ENCODE measurements around the gene PVALEF.
"Not testable (repeated sequence)": the region's sequence is repeated elsewhere in the genome, so short reads cannot be mapped to it uniquely, and the experiment has no call there.

Gene PVALEF

DNA sequence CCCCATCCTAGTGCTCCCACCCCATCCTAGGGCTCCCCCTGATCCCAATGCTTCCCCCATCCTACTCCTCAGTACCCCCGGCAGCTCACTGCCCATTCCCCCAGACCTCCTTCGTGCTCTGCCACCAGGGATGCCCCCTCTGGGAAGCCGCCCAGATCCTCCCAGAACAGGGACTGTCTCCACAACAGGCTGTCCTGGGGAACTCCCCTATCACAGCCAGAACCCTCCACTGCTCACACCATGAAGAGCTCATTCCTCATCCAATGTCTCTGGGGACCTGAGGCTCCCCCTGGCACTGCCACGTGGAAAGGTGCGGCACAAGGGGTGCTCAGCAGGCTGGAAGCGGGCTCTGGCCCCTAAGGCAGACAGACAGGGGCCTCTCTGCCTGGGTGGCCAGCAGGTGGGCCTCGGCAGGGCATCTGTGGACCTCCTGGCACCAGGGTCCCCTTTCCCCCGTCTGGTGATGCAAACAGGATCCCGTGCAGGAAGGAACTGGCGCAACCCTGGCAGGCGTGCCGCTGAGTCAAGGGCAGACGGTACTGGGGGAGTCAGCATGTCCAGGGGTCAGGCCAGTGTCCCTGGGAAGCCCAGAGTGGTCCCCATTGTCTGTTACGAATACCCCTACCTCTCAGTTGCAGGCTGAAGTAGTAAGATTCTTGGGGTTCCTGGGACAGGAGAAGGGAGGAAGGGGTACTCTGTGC, 14.8 kb upstream of the PVALEF start:
- no peak overlapping the region for H3K9ac ChIP-seq (ENCODE audit: low read length)
- H3K36me3 ChIP-seq (ENCODE audit: control insufficient read depth, low read depth, low read length), result no peaks in the 10 kb centered on the region
- no peak overlapping the region for H3K4me3 ChIP-seq (ENCODE audit: low read length)
- no peaks in the 10 kb centered on the region for H3K4me1 ChIP-seq (ENCODE audit: control insufficient read depth, low read depth, low read length)
- no peaks in the 10 kb centered on the region for H3K27me3 ChIP-seq (ENCODE audit: control insufficient read depth, insufficient read depth, low read length)
- H3K27ac ChIP-seq (ENCODE audit: low read length), result no peak overlapping the region
- H3K9me3 ChIP-seq (ENCODE audit: control insufficient read depth, low read depth, low read length), result no peaks in the 10 kb centered on the region

DNA sequence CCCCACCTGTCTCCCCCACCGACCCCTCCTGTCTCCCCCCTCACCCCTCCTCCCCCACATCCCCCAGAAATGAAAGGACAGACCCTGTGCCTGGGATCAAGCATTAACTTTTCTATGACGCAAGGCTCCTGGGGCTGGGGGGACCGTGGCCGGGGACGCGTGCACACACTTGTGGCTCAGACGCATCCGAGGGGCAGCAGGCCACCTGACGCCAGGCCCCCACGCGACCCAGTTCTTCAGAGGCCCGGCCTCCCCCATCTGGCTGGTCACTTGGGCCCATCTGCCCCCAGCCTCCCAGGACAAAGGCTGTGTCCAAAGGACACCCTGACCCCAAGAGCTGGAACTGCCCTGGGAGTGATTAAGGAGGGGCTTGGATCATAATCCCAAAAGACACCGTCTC, 14.0 kb upstream of the PVALEF start:
- H3K9ac ChIP-seq (ENCODE audit: low read length), result no peak overlapping the region

DNA sequence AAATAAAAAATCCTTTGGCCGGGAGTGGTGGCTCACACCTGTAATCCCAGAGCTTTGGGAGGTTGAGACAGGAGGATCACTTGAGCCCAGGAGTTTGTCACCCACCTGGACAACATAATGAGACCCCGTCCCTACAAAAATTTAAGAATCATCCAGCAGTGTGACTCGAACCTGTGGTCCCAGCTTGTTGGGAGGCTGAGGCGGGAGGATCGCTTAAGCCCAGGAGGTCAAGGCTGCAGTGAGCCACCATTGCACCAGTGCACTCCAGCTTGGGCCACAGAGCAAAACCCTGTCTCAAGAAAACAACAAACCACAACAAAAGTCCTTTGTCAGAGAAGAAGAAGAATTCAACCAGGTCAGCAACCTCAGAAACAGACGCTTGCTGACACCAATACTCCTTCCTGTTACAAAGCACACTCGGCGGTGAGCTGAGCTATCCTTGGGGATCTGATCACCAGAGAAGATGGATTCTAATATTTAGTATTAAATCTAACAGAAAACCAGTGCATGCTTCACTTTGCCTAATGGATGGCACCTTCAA, 12.9 kb upstream of the PVALEF start:
- Histone ChIP-seq H3K9ac (ENCODE audit: low read length) (no peak overlapping the region), H3K4me3 (ENCODE audit: low read length) (no peak overlapping the region), H3K4me1 (ENCODE audit: control insufficient read depth, low read depth, low read length) (no peaks in the 10 kb centered on the region), H3K36me3 (ENCODE audit: control insufficient read depth, low read depth, low read length) (no peaks in the 10 kb centered on the region), H3K27me3 (ENCODE audit: control insufficient read depth, insufficient read depth, low read length) (no peaks in the 10 kb centered on the region), H3K27ac (ENCODE audit: low read length) (no peak overlapping the region), H3K9me3 (ENCODE audit: control insufficient read depth, low read depth, low read length) (no peaks in the 10 kb centered on the region)

More for the DNA sequence above, 14.0 kb upstream of the PVALEF start:
- Histone ChIP-seq H3K4me1 (ENCODE audit: control insufficient read depth, low read depth, low read length) (no peaks in the 10 kb centered on the region), H3K36me3 (ENCODE audit: control insufficient read depth, low read depth, low read length) (no peaks in the 10 kb centered on the region), H3K27me3 (ENCODE audit: control insufficient read depth, insufficient read depth, low read length) (no peaks in the 10 kb centered on the region), H3K9me3 (ENCODE audit: control insufficient read depth, low read depth, low read length) (no peaks in the 10 kb centered on the region), H3K4me3 (ENCODE audit: low read length) (no peak overlapping the region), H3K27ac (ENCODE audit: low read length) (no peak overlapping the region)

- H3K27ac ChIP-seq (ENCODE audit: low read length), result no peak overlapping the region
- no peak overlapping the region for H3K4me3 ChIP-seq (ENCODE audit: low read length)
- no peaks in the 10 kb centered on the region for H3K27me3 ChIP-seq (ENCODE audit: control insufficient read depth, insufficient read depth, low read length)
- no peaks in the 10 kb centered on the region for H3K4me1 ChIP-seq (ENCODE audit: control insufficient read depth, low read depth, low read length)
- no peaks in the 10 kb centered on the region for H3K36me3 ChIP-seq (ENCODE audit: control insufficient read depth, low read depth, low read length)
- no peaks in the 10 kb centered on the region for H3K9me3 ChIP-seq (ENCODE audit: control insufficient read depth, low read depth, low read length)
- no peak overlapping the region for H3K9ac ChIP-seq (ENCODE audit: low read length)
Observed at GRCh38 chr17:81153340-81153803, 11.9 kb upstream of the PVALEF start.

DNA sequence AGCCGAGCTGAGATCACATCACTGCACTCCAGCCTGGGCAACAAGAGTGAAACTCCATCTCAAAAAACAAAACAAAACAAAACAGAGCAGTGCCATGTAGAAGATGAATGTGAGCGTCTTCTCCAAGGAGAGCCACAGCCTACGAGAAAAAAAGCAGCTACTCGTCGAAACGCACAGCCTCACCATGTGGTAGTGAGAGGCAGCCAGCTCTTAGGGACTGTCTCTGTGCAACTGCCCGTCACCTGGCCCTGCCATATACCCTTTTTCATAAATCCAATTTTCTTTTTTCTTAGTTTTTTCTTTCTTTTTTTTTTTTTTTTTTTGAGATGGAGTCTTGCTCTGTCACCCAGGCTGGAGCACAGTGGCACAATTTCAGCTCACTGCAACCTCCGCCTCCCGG, 11.3 kb upstream of the PVALEF start:
- not testable (repeated sequence) for H3K9me3 ChIP-seq (ENCODE audit: control insufficient read depth, low read depth, low read length); H3K27me3 ChIP-seq (ENCODE audit: control insufficient read depth, insufficient read depth, low read length); H3K4me3 ChIP-seq (ENCODE audit: low read length); H3K27ac ChIP-seq (ENCODE audit: low read length); H3K4me1 ChIP-seq (ENCODE audit: control insufficient read depth, low read depth, low read length); H3K9ac ChIP-seq (ENCODE audit: low read length); H3K36me3 ChIP-seq (ENCODE audit: control insufficient read depth, low read depth, low read length)

DNA sequence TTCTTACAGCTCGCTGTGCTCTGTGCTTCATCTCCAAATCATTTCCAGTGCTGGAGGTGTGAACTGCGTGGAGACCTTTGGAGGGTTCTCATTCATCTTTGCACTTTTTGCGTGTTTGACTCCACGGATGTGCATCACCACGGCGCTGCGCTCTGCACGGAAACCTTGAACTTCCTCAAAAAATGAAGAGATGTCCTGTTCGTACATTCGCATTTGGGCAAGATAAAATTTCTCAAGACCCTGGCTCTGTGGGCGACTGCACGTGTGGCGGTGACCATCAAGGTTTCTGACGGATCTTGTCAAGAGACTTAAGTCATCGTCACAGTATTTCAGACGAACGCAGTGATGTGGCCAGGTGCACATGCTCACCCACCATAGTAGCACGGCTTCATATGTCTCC, 10.3 kb upstream of the PVALEF start:
- H3K36me3 ChIP-seq (ENCODE audit: control insufficient read depth, low read depth, low read length), result no peaks in the 10 kb centered on the region
- no peaks in the 10 kb centered on the region for H3K27me3 ChIP-seq (ENCODE audit: control insufficient read depth, insufficient read depth, low read length)
- no peaks in the 10 kb centered on the region for H3K9me3 ChIP-seq (ENCODE audit: control insufficient read depth, low read depth, low read length)
- no peak overlapping the region for H3K4me3 ChIP-seq (ENCODE audit: low read length)
- no peaks in the 10 kb centered on the region for H3K4me1 ChIP-seq (ENCODE audit: control insufficient read depth, low read depth, low read length)
- H3K9ac ChIP-seq (ENCODE audit: low read length), result no peak overlapping the region
- no peak overlapping the region for H3K27ac ChIP-seq (ENCODE audit: low read length)

DNA sequence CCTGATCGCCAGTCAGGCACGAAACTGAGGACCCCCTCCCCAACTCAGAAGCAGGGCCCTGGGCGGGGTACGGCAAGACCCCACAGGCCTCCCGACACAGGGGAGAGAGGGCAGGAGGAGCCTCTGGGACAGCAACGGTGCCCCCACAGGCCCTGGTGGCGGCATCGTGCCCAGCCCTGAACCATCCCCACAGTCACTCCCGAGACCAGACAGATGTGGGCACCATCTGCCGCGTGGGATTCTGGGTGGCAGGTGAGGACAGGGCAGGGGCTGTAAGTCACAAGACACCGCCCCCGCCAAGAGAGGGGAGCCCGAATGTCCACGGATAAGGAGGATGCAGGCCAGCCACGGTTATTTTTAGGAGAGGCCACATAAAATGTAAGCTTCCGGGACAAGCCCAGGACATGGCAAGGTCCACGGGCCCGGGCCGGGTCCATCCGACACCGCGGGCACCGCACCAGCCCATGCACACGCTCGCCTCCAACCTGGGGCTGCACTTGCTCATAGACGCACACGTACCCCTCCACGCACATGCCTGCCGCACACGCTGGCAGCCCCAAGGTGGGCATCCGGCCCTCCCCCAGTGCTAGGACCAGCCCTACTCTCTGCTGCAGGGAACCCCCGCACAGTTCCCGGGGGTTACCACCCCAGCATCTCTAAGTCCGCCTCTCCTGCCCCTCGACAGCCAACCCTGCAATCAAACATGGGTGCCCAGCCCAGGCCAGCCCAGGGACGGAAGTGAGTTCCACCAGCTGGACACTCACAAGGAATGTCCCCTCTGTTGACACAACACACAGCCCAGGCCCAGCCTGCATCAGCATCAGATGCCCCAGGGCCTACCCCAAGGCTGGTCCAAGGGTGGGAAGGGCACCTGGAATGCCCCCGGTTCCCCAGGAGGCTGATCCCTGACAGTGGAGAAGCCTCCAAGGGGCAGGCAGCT, 8.2 kb upstream of the PVALEF start:
- no peaks in the 10 kb centered on the region for H3K36me3 ChIP-seq (ENCODE audit: control insufficient read depth, low read depth, low read length)
- H3K27ac ChIP-seq (ENCODE audit: low read length), result no peak overlapping the region
- H3K4me3 ChIP-seq (ENCODE audit: low read length), result no peak overlapping the region
- no peaks in the 10 kb centered on the region for H3K9me3 ChIP-seq (ENCODE audit: control insufficient read depth, low read depth, low read length)
- no peaks in the 10 kb centered on the region for H3K4me1 ChIP-seq (ENCODE audit: control insufficient read depth, low read depth, low read length)
- H3K27me3 ChIP-seq (ENCODE audit: control insufficient read depth, insufficient read depth, low read length), result no peaks in the 10 kb centered on the region
- H3K9ac ChIP-seq (ENCODE audit: low read length), result no peak overlapping the region

GRCh38 chr17:81157848-81158687, 7.2 kb upstream of the PVALEF start:
- Histone ChIP-seq H3K9ac (ENCODE audit: low read length) (no peak overlapping the region), H3K27me3 (ENCODE audit: control insufficient read depth, insufficient read depth, low read length) (no peaks in the 10 kb centered on the region), H3K27ac (ENCODE audit: low read length) (no peak overlapping the region), H3K9me3 (ENCODE audit: control insufficient read depth, low read depth, low read length) (no peaks in the 10 kb centered on the region), H3K4me3 (ENCODE audit: low read length) (no peak overlapping the region), H3K36me3 (ENCODE audit: control insufficient read depth, low read depth, low read length) (no peaks in the 10 kb centered on the region), H3K4me1 (ENCODE audit: control insufficient read depth, low read depth, low read length) (no peaks in the 10 kb centered on the region)

- H3K27me3 ChIP-seq (ENCODE audit: control insufficient read depth, insufficient read depth, low read length), result no peaks in the 10 kb centered on the region
- H3K27ac ChIP-seq (ENCODE audit: low read length), result no peak overlapping the region
- H3K4me1 ChIP-seq (ENCODE audit: control insufficient read depth, low read depth, low read length), result no peaks in the 10 kb centered on the region
- no peak overlapping the region for H3K9ac ChIP-seq (ENCODE audit: low read length)
- no peaks in the 10 kb centered on the region for H3K9me3 ChIP-seq (ENCODE audit: control insufficient read depth, low read depth, low read length)
- H3K4me3 ChIP-seq (ENCODE audit: low read length), result no peak overlapping the region
- H3K36me3 ChIP-seq (ENCODE audit: control insufficient read depth, low read depth, low read length), result no peaks in the 10 kb centered on the region
Observed at GRCh38 chr17:81158688-81159590, 6.4 kb upstream of the PVALEF start.

GRCh38 chr17:81159611-81160265, 5.6 kb upstream of the PVALEF start:
- H3K27ac ChIP-seq (ENCODE audit: low read length), result no peak overlapping the region
- no peaks in the 10 kb centered on the region for H3K27me3 ChIP-seq (ENCODE audit: control insufficient read depth, insufficient read depth, low read length)
- no peaks in the 10 kb centered on the region for H3K36me3 ChIP-seq (ENCODE audit: control insufficient read depth, low read depth, low read length)
- no peaks in the 10 kb centered on the region for H3K9me3 ChIP-seq (ENCODE audit: control insufficient read depth, low read depth, low read length)
- H3K4me1 ChIP-seq (ENCODE audit: control insufficient read depth, low read depth, low read length), result no peaks in the 10 kb centered on the region
- no peak overlapping the region for H3K9ac ChIP-seq (ENCODE audit: low read length)
- no peak overlapping the region for H3K4me3 ChIP-seq (ENCODE audit: low read length)

All from iPS-18a (cell line).